ENCODE data around the gene LINGO1.

GRCh38 chr15:77604973-77605372, 27.7 kb downstream of the LINGO1 start:
- TF ChIP-seq CTCF (IDR thresholded peaks at IDR 0.05), result no peak
- no peak for TF ChIP-seq POLR2A (IDR thresholded peaks at IDR 0.05)
